Cerebellar nuclear complex (tissue), 1 donor: ENCODE data around the gene SYCP2.
"Not testable (repeated sequence)": the region's sequence is repeated elsewhere in the genome, so short reads cannot be mapped to it uniquely, and the experiment has no call there.

Source experiments
- DNase-seq, 2 experiments: peaks; one replicate each; lab custom pipeline; 2025; lab: John Stamatoyannopoulos, UW

SYCP2 gene, protein sequence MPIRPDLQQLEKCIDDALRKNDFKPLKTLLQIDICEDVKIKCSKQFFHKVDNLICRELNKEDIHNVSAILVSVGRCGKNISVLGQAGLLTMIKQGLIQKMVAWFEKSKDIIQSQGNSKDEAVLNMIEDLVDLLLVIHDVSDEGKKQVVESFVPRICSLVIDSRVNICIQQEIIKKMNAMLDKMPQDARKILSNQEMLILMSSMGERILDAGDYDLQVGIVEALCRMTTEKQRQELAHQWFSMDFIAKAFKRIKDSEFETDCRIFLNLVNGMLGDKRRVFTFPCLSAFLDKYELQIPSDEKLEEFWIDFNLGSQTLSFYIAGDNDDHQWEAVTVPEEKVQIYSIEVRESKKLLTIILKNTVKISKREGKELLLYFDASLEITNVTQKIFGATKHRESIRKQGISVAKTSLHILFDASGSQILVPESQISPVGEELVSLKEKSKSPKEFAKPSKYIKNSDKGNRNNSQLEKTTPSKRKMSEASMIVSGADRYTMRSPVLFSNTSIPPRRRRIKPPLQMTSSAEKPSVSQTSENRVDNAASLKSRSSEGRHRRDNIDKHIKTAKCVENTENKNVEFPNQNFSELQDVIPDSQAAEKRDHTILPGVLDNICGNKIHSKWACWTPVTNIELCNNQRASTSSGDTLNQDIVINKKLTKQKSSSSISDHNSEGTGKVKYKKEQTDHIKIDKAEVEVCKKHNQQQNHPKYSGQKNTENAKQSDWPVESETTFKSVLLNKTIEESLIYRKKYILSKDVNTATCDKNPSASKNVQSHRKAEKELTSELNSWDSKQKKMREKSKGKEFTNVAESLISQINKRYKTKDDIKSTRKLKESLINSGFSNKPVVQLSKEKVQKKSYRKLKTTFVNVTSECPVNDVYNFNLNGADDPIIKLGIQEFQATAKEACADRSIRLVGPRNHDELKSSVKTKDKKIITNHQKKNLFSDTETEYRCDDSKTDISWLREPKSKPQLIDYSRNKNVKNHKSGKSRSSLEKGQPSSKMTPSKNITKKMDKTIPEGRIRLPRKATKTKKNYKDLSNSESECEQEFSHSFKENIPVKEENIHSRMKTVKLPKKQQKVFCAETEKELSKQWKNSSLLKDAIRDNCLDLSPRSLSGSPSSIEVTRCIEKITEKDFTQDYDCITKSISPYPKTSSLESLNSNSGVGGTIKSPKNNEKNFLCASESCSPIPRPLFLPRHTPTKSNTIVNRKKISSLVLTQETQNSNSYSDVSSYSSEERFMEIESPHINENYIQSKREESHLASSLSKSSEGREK (N-terminal part only)

DNA sequence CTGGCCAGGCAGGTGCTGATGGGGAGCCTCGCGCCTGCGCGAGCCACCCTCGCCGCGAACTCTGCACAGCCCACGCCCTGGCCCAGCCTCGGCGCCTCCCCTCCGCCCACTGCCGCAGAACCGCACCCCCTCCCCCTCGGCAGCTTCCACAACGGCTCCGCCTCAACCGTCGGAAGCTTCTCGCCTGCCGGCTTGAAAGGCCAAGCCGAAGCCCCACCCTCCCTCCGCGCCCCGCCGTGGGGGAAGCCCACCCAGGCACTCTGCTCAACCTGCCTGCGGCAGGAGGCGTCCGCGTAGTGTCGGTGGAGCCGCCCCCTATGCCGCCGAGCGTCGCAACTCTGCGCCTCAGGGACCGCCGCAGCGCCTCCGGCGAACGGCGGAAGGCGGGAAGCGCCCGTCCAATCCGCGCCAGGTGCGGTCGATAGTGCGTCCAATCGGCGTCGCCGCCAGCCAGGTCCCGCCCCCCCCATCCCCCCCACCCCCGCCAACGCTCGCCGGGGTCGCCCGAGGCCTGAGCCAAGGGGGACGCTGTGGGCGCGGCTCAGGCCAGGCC is at the start of gene SYCP2:
Gene SYCP2, minus strand, starts transcription at position 342 of the 553 bp plus-strand sequence. CDS start 11,224 bp downstream, outside the sequence.
- no peak for DNase-seq

DNA sequence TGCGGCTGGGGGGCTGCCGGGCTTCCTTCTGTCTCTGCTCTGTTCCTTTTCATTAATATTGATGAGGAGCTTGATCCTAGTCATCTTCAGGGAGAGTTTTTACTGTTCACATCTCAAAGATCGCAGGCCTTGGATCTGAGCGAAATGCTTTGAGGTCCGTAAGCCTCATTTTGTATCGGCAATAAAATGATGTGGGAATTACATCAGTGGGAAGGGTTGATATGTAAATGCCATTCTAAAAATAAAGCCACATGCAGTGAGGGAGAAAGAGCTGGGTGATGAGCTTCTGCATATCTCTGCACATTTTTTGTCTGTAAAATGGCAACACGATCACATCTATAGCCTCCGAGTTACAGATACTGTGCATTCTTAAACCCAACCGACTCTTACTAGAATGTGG is 49.6 kb upstream of the SYCP2 start:
- DNase-seq = no peak

DNA sequence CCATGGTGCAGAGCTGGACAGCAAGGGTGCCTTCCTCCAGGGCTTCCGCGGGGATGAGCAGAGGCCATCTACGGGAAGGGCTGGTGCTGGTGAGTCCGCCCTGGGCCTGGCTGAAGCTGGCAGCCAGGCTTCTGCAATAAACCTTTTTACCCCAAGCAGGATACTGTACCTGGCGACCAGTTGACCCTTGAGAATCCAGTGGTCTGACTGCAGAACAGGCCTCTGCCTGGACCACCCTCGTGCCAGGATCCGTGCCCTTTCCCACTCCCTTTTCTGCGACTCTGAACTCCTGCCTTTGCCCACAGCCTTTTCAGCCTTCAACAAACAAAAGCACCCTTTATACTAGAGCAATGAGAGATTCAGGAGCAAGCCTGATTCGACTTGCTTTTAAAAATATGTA is 43.6 kb upstream of the SYCP2 start:
- no peak for DNase-seq

DNA sequence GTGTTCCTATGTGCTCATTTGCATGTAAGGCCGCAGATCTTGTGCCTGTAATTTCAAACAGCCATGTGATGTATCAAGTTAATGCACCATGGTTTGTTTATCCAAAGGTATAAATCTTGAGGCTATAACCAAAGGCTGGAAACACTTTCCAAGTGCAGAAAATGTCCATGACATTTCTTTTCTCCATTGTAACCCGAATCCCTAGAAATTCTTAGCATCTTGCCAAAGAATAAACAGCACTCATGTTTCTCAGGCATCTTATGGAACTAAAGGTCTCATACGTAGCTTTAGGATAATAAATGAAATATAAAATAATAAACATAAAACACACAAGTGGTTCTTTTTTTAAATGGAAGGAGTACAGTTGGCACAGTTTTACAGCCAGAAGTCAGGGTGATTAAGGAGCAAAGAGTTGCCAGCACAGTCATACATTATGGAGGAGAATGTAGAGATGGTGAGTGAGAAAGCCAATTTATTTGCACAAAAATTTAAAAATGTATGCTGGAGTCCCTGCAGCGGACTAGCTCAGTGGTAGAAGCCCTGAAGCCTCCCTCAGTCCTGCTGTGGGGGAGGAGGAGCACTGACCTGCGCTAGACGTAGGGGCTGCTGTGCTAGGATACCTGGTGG is 42.8 kb upstream of the SYCP2 start:
- DNase-seq = no peak

DNA sequence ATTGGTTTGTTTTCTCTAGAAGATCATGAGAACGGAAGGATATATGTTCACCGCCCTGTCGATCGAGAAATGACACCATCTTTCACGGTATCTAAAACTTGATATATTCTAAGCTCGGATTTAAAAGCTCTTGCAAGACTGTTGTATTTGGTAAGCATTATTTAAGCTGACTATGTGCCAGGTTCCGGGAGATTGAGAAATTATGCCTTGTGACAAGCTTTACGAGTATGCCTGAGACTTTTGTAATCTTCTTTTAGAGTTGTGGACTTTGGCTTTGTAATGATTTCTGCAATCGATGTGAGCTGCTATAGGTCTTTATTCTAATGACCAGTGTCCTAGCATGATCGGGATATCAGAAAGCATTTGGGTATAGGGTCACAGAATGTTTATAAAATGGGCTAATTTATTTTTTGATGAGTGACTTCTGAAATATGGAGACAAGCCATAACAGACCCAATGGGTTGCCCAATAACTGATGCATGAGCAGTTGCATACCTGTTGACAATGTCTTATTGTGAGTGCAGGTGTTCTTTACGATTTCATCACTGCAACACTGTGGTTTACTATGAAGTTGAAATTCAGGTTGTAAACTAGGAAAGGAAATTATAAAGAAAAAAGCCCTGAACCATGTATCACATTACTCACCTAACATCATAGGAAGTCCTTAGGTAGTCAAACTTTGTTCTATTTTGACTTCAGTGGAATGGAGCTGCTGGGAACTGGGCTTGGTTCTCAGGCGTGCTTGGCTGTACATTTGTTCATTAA is 38.8 kb upstream of the SYCP2 start:
- DNase-seq = no peak

DNA sequence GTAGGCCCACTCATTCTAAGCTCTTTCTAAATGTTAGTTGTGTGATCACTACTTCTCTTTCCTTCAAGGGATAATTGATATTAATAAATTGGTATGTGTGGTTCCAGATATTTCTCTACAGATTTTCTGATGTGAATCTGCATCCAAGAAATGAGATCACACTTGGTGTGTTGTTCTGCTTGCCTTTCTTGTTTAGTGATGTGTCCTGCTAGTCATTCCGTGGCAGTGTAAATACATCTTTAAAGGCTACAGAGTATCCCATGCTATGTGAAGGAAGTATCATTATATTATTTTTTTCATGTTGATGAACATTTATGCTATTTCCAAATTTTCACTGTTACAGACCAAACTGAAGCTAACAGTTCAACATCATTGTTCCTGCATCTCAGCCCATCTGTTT is 38.0 kb upstream of the SYCP2 start:
- DNase-seq = no peak

DNA sequence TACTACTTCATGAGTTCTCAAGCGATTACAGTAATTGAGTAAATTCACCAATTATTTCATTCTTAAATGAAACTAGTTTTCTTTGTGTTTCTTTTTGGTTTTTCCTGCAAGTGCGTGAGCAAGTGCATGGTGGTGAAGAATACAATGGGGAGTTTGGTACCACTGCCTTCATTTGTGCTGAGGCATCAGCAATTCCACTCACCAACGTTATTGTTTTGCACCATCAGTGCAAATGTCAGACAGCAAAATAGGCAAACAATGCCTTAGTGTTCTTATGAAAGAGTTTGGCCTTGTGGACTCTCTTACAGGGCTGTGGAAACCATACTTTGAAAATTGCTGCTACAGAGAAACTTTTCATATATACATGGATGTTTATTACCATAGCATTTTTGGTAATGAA is 33.0 kb upstream of the SYCP2 start:
- no peak for DNase-seq

DNA sequence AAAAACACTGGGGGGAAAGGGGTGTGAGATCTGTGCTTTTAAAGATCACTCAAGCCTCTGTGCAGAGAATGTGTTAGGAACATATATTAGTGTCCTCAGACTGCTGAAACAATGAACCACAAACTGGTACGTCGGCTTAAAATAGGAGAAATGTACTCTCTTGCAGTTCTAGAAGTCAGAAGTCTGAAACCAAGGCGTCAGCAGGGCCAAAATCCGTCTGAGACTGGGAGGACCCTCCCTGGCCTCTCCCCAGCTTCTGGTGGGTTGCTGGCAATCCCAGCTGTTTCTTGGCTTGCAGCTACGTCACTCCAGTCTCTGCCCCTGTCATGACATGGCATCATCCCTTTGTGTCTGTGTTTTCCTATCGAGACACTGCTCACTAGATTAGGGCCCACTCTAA is 28.7 kb upstream of the SYCP2 start:
- no peak for DNase-seq

DNA sequence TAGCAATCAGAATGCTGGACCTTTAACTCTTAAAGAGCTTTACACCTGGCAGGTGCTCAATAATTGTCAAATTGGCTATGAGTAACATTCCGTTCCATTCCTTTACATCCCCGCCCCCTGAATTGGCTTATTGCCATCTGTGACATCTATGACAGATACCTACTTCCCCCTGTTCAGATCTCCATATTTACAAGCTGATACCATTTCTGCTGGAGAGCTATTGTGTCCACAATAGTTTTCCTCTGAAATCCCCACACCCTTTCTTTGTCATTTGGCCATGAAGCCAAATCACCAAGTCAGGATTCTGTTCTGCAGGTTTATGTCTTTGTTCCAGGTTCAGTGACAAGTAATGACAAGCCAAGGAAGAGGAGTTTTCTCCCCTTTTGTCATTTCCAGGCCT is 28.0 kb upstream of the SYCP2 start:
- DNase-seq = no peak

DNA sequence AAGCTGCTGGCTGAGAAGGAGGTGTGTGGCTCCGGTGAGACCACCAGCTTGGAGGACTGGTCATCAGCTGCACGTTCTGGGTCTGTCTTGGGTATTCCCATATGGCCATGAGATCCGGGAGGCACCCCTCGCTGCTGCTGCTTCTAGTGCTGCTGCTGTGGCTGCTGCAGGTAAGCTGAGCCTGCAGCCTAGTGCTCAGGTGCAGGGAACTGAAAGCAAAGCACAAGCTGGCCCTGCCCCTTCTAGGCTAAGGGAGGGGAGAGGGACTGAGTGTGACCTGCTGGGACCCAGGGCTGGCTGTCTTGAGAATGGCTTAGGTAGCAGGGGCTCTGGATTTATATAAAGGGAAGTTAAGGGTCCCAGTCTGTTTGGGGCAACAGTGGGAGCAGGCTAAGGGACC is 25.2 kb upstream of the SYCP2 start:
- DNase-seq = no peak

DNA sequence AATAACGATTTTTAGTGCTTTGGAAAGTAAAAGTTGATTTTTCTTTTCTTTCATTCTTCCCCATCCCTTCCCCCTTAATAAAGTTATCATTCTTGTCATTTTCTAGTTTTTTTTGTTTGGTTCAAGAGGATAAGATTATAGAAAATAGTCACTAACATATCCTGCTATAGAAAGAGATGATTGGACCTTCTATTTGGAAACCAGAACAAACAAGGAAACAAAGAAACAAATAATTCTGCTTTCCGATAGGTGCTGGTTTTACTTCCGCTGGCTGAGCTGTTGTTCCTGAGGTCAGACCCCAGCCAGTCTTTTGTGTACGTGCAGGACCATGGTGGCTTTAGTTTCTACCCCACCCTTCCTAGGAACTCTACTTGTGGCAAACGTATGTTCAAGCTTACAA is 24.7 kb upstream of the SYCP2 start, which contains the start of gene CDH26:
Gene CDH26, plus strand, starts transcription at position 301 of the 400 bp plus-strand sequence. CDS start 304 bp downstream, outside the sequence.
- no peak for DNase-seq

DNA sequence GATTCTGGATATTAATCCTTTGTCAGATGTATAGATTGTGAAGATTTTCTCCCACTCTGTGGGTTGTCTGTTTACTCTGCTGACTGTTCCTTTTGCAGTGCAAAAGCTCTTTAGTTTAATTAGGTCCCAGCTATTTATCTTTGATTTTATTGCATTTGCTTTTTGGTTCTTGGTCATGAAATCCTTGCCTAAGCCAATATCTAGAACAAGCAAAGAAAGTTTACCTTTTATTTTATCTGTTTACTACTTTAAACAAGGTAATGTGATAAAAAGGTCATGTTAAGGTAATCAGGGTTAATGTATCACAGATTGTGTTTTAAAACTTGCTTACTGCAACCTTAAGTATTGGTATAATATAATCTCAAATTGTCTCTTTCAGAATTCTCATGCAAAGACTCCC is 24.1 kb upstream of the SYCP2 start:
- DNase-seq = not testable (repeated sequence)

DNA sequence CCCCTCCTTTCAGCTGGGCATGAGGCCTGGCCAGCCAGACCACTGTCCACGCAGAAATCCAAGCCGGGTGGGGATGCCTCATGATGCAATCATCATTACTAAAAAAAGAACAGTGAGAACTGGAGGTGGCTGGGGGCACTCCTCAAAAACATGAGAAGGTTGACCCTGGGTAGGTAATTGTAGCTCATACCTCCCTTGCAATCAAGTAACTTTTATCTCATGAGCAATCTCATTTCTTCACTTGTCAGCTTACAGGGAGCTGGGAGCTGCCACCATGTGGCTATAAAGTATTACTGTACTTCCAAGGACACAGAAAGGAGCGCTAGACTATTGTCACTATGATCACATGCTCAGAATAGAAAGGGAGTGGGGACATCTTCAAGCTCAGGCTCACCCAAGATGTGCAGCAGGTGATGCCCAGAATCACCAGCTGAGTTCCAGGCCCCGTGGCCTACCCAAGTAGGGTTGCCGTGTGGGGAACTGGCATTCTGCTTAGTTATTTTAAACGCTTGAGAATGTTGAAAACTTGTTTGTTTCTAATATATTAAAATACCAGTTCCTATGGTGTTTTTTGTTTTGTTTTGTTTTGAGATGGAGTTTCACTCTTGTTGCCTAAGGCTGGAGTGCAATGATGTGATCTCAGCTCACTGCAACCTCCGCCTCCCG is 21.8 kb upstream of the SYCP2 start:
- no peak for DNase-seq

DNA sequence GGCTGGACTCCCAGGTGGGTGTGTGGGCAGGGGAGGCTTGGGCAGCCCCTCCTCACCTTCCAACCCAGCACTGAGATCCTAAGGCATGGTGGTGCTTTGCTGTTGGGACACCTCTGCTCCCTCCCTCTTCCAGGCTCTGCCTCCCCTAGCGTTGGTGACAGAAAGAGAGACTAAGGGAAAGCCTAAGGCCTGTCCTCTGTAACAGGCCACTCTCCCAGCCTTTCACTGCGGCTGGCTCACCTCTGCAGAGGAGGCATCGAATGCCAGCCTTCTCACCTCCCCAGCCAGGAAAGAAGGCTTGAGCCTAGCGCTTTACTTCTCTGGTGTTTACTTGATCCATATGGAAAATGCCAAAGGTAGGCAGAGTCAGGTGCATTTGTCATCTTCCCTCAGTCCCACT is 21.3 kb upstream of the SYCP2 start:
- no peak for DNase-seq

DNA sequence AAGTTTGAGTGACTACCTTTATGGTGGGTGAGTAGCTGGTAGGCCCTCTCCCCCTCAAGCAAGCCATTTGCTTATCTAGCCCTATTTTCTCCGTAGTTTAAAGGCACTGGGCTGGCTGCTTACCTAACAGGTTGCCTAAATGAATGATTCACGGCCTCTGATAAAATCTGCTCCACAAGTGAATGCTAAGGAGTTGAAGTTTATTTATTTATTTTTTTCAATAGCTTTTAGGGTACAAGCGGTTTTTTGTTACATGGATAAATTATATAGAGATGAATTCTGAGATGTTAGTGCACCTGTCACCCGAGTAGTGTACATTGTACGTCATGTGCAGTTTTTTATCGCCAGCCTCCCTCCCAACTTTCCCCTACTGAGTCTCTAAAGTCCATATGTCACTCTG is 16.5 kb upstream of the SYCP2 start:
- no peak for DNase-seq

DNA sequence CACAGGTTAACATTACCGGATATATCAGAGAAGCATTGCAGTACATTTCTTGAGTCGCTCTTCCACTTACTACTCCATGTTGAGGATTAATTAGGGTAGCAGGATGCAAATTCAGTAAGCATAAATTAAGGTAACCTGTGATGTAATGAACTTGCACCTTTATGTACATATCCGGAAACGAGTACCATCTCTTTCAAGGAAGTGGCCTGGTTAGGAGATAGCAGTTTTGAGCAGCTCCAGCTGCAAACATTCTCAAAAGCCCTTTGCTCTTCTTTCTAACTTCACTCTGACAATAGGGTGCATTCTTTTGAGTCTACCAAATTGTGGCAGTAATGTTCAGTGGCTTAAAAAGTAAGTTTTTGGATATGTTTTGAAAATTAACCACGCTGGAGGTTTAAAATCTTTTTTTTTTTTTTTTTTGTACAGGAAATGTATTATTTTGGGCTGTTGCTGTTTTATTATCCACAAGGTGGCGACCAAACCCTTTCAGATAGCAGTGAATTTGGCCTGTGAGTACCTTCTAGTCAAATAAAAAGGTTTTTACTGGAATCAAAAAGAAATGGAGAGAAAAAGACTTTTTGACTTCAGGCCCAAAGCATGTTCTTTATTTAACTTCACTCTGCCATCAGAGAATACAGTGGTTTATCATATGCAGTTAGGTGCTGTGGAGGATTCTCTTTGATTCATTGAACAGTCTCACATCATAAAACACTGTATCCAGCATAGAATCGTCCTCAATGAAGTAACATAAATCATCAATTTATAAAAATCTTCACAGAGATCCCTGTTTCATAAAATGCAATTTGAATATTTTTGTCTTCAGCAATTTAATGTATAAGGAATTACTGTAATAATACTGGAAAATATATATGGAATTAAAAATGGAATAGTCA is 15.6 kb upstream of the SYCP2 start:
- peak in 1 of 2 experiments; percentile 31 for DNase-seq

DNA sequence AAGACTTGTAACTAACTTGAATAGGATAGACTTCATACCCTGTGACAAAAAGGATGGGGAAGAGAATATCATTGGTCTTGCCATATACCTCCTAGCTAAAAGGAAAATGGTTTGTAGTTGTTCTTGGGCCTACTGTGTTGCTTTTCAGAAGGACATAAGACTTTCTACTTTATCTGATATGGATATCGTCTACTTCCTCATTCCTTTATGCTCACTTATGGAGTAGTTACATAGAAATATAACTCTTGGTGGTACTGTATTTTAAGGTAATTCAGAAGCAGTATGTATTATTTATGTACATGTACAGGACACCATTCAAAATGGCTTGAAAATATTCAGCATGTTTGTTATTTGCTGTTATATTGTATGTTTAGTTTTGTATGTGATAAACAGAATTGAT is 14.8 kb upstream of the SYCP2 start:
- DNase-seq = no peak

DNA sequence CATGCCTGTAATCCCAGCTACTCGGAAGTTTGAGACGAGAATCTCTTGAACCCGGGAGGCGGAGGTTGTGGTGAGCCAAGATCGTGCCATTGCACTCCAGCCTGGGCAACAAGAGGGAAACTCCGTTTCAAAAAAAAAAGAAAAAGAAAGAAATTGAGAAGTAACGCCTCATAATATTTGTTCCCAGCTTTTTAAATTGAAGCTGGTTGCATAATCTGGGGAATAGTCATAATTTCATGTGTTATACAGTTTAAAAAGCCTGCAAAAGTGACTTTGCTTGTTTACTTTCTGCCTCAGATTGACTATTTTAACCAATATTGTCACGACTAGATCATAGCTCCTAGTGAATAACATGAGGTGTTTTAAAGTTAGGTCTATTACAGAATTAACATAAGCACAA is 13.9 kb upstream of the SYCP2 start:
- DNase-seq = no peak

DNA sequence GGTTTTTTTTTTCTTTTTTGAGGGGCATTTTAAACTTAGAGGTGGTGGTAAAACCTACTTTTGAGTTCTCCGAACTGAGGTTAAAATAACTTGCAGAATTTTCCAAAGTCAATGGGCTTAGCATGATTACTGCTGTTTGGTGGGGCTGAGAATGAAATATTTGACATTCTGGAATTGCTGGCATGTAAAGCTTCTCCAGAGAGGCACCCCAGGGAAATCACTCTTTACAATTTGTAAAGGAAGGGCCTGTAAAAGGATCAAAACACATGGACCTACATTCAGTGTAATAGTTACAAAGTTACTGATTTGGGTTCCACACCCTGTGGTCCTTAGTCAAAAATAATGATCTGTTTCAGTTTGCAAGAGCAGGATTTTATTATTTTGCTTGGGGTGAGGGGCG is 12.3 kb upstream of the SYCP2 start:
- no peak for DNase-seq
